22Rv1 (cell line): ENCODE results near the gene TRIM25.

Experiments used
- ZFX ChIP-seq: fragments of 450-650 bp; IDR thresholded peaks from 2 replicates; pipeline ENCODE4 v1.6.1; 2017; ENCODE audit warnings: antibody characterized with exemption, borderline replicate concordance
- TF ChIP-seq, protein P1 (sequence below): fragments of 450-650 bp; IDR thresholded peaks from 2 replicates; pipeline ENCODE4 v1.5.1; 2017; ENCODE audit warnings: mild to moderate bottlenecking

DNA sequence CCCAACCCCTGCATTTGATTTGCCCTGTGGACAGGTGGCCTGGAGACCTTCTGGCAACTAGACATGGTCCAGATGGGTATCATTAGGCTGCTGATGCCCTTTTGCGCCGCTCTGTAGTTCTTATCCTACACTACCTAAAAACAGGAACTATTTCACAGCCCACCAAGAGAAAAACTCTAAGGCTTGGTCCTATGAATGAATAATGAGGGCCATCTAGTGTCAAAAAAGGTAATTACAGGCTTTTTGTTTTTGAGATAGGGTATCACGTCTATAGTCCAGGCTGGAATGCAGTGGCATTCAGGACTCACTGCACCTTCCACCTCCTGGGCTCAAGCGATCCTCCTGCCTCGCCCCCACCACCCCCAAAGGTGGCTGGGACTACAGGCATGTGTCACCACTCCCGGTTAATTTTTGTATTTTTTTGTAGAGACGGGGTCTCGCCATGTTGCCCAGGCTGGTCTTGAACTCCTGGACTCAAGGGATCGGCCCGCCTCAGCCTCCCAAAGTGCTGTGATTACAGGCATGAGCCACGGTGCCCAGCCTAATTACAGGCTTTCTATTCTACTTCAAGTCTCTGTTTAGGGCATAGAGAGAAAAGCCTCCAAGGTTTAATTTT is 26.1 kb upstream of the TRIM25 start:
- TF ChIP-seq, protein P1, sequence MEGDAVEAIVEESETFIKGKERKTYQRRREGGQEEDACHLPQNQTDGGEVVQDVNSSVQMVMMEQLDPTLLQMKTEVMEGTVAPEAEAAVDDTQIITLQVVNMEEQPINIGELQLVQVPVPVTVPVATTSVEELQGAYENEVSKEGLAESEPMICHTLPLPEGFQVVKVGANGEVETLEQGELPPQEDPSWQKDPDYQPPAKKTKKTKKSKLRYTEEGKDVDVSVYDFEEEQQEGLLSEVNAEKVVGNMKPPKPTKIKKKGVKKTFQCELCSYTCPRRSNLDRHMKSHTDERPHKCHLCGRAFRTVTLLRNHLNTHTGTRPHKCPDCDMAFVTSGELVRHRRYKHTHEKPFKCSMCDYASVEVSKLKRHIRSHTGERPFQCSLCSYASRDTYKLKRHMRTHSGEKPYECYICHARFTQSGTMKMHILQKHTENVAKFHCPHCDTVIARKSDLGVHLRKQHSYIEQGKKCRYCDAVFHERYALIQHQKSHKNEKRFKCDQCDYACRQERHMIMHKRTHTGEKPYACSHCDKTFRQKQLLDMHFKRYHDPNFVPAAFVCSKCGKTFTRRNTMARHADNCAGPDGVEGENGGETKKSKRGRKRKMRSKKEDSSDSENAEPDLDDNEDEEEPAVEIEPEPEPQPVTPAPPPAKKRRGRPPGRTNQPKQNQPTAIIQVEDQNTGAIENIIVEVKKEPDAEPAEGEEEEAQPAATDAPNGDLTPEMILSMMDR: peak; percentile 81
- TF ChIP-seq ZFX: no peak
